GM12801 (cell line): ENCODE data around the gene MYZAP.

Source experiments
- CTCF ChIP-seq: IDR thresholded peaks from one replicate; pipeline ENCODE4 v1.5.1; 2011; ENCODE audit warnings: control low read depth; ENCODE audit not compliant: insufficient read length; ENCODE audit errors: extremely low read depth

Gene MYZAP

DNA sequence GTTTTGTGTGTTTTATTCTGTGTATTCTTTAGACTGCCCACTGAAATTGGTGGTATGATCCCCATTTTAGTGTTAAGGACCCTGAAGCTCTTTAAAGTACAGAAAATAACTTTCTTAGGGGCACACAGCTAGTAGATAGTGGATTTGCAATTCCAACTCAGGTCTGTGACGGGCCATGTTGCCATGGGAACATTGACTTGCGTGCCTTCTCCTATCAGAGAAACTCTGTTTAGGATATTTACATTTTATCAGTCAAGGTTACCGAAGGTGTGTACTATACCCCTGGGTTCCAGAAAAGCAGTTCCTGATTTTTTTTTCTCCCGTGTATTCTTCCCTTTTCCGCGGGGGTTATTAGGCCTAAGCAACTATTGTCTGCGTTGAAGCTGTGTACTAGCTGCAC is 19.4 kb downstream of the MYZAP start:
- no peak for TF ChIP-seq CTCF

GRCh38 chr15:57611938-57612337 is 20.2 kb downstream of the MYZAP start:
- no peak for TF ChIP-seq CTCF

DNA sequence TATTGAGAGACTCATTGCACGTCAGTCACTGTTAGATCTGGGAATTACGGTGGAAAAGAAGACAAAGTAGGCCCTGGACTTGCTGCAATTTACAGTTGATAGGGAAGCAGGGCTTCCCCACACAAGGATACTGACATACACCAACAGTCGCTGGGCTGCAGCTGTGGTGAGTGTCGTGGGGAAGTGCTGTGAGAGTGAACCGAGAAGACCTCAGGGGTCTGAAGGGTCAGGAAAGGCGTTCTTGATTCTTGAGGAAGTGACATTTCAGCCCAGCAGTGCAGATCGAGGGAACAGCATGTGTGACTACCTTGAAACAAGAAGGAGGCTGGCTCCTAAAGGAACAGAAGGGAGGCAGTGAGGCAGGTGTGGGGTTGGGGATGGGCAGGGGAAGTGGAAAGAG is 22.5 kb downstream of the MYZAP start:
- no peak for TF ChIP-seq CTCF

DNA sequence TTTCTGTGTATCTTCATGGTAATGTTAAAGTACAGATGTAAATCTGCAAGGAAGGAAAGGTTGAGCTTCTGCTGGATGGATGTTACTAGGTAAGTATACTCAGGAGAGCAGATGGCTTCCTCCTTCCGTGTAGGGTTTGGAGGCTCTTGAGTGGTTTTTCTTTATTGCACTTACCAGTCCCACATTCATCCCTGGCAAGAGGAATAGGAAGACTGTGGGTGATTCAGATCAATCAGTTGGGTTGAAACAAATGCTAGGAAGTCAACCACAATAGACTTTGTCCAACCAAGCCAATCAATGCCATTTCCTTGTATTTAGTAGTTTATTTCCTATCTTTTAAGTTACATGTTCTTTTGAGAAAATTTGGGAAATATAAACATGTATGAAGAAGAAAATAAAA is 26.6 kb downstream of the MYZAP start:
- TF ChIP-seq CTCF, result no peak

GRCh38 chr15:57619746-57620145 is 28.0 kb downstream of the MYZAP start:
- no peak for TF ChIP-seq CTCF

DNA sequence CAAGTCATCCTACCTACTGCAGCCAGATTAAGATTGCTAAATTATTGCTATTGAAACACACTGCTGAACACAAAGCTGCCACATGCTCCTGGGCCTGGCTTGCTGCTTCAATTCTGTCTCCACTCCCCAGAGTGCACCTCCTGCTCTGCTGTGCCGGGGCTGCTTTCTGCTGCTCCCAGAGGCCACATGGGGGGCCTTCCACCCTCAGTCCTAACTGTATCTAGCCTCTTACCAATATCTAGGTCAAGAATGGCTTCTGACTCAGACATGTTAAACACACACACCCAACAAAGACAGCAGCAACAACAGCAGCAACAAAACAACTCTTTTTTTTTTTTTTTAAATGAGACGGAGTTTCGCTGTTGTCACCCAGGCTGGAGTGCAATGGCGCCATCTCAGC is 33.0 kb downstream of the MYZAP start:
- no peak for TF ChIP-seq CTCF

DNA sequence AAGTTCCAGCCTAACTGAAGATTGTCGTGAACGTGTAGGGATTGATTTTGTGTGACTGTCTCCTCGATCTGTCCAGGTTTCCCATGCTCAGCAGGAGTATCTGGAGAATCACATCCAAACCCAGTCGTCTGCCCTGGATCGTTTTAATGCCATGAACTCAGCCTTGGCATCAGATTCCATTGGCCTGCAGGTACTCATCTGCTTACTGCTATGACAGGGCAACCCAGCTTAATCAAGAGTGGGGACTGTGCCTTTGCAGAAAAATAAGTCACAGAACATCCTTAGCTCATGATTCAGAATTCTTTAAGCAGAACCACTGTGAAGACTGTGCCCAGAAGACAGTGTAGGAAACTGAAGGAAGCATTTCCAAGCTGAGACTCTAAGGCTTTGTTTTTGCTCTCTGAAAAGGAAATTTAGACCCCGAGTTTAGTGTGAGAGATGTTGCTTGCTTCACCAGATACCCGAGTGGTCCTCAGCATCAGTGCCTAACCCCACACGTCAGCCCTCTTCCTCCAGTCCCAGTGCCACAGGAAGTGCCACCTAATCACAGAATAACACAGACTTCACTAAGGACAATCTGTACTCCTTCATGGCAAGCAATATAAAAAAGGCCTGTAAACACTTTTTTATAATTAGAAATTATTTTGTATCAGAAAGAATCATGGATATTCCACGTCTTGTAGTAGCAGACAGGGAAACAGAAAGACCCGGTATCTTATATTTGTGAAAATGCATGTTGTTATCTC is 34.2 kb downstream of the MYZAP start:
- TF ChIP-seq CTCF, result no peak
